WI38 (cell line): ENCODE results near the gene C1QTNF9.

ENCODE experiments used
- H3K4me3 ChIP-seq: 2 replicates; pipeline ENCODE4 v1.5.1; 2011; ENCODE audit warnings: low read depth, mild to moderate bottlenecking, control low read depth, low read length
- TF ChIP-seq, protein P1 (sequence below): IDR thresholded peaks from 2 replicates; pipeline ENCODE4 v1.5.1; 2012; ENCODE audit warnings: low read depth, mild to moderate bottlenecking, control low read depth, low read length

The C1QTNF9 gene

DNA sequence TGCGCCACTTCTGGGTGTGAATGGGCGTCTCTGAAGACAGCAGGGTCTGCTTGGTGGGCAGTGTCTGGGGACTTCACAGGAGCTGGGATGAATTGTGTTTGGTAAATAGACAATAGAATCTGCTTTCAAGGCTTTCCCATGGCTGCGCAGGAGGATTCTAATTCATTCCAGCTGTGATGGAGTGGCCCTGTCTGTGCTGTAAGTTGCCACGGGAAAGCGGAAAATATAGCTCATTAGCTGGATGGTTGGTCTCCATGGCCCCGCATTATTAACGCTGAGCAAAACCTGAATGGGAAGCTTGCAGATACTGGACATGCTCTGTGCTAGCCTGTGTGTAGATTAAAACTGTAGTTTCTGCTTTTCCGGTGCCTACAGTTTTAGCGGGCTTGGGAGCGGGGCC, 15.6 kb upstream of the C1QTNF9 start:
- TF ChIP-seq, protein P1, sequence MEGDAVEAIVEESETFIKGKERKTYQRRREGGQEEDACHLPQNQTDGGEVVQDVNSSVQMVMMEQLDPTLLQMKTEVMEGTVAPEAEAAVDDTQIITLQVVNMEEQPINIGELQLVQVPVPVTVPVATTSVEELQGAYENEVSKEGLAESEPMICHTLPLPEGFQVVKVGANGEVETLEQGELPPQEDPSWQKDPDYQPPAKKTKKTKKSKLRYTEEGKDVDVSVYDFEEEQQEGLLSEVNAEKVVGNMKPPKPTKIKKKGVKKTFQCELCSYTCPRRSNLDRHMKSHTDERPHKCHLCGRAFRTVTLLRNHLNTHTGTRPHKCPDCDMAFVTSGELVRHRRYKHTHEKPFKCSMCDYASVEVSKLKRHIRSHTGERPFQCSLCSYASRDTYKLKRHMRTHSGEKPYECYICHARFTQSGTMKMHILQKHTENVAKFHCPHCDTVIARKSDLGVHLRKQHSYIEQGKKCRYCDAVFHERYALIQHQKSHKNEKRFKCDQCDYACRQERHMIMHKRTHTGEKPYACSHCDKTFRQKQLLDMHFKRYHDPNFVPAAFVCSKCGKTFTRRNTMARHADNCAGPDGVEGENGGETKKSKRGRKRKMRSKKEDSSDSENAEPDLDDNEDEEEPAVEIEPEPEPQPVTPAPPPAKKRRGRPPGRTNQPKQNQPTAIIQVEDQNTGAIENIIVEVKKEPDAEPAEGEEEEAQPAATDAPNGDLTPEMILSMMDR: no peak
- H3K4me3 ChIP-seq: no peak overlapping the region

DNA sequence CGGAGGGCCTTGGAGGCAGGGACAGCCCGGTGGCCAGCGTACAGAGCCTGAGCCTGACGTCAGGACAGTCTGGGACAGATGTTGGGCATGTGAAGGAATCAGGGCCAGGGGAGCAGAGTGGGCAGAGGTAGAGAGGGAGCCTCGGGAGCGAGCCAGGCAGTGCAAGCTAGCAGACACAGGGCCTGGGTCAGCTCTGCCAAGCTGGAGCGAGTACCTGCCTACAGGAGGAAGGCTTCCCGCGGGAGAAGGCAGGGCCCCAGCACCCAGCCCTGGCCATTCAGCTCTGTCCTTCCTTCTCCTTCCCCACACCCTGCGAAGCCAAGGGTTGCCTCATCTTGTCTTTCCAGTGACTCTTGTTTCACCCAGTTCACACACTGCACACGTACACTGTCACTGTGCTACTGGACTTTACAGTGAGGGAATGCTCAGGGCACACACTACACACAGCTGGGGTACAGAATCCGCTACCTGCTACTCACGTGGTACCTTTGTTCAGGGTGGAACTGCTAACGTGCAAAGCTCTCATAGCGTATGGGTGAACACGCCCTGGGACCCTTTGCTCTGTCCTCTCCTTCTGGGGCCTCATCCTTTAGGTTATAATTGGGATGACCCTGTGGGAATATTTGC, 9.8 kb upstream of the C1QTNF9 start:
- H3K4me3 ChIP-seq: no peak overlapping the region
- TF ChIP-seq, protein P1: no peak

DNA sequence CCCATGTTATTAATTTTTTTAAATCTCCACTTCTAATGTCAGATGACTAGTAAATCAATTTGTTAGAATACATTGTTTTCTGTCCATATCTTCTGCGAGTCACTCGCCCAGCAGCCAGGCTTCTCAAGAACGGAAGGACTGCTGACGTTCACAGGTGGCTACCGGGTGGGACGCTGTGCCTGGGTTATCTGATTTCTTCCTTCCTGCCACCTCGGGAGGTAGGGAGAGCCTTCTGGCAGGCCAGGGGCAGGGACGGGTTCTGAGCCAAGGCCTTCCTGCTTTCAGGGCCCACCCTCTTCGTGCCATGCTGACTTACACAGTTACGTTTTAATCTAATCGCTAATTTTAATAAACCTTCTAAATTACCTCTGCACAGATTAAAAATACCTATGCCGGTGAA, 7.9 kb upstream of the C1QTNF9 start:
- TF ChIP-seq, protein P1: no peak
- no peak overlapping the region for H3K4me3 ChIP-seq

DNA sequence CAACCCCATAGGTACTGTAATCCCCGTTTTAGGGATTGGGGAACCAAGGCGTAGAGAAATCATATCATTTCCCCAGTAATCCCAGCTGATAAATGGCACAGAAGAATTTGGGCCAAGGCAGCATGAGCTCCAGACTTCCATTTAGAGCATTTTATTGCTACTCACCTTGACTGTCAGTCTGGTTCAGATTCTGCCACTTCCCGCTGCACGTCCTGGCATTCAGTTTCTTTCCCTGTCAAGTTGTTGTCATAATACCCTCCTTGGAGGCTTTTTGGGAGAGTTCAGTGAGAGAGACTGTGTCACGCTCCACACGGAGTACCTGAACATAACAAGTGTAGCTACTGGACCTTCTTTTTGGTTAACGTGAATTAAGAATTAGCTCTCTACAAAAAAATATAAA, 7.5 kb upstream of the C1QTNF9 start:
- TF ChIP-seq, protein P1: no peak
- no peak overlapping the region for H3K4me3 ChIP-seq

DNA sequence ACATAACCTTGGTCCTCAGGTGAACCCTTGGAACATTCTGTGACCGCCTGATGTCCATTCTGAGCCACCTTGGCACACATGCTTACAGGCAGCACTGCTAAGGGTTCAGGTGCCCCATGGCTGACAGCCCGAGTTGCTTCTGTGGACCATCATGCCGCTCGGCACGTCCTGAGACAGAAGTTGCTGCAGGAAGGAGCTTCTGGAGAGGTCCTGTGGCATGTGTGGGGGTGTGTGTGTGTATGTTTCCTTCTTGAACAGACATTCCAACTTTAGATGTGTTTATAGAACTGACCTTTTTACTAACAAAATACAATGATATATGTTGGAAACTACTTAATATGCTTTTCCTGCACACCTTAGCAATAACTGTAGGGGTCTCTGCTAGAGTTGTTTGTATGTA, 4.8 kb upstream of the C1QTNF9 start:
- H3K4me3 ChIP-seq: no peak overlapping the region

DNA sequence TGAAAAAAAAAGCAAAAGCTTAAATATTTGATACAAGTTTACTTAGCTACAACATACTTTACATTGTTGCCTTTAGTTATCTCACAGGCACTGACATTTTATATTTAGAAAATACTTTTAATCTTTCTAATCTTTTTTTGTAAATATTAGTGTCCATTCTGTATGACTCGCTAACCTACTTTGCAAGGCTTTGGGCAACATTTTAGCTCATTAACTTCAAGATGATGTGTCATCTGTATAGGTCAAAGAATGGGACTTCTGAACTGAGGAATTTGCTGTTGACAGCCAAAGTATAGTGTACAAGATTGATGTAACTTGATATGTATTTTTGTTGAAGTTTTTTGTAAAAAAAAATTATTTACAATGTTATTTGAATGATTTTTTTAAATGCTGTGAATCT, 2.7 kb upstream of the C1QTNF9 start:
- H3K4me3 ChIP-seq: no peak overlapping the region
- TF ChIP-seq, protein P1: no peak

More for the DNA sequence above, 4.8 kb upstream of the C1QTNF9 start:
- TF ChIP-seq, protein P1: no peak

DNA sequence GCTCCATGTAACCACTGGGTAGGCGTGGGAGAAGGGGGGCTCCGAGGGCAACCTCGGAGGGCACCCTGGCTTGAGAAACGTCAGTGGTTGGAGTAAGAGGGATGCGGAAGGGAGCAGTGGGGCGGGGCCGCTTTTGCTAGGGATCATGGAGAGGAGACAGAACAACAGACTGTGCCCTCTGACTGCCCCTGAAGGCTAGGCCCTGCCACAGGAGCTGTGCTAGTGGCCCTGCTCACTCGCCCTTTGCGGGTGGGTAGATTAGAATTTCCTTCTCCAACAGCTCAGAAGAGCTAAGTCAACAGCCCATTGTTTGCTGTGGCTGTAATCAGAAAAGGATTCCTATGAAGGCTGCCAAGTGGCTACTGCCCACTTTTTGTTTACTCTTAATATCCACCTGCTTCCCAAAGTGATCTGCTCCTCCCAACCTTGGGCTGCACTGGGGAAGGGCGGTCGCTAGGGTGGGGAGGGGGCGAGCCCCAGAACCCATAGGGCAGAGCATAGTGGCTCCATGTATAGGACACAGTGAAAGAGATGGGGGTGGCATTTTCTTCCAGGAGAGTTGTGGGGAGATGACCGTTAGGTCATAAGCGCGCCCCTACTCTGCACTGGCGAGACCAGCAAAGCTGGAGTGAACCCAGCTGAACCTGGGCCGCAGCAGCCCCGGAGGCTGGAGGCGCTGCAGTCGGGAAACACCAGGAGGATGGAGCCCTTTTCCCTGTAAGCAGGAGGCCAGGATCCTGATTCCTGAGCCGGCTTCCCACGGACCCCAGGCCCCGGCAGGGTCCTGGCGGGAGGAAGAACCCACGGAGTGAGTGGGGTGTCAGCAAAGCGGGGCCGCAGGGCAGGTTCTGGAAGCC, 1.9 kb upstream of the C1QTNF9 start:
- TF ChIP-seq, protein P1: no peak

More for the DNA sequence above, 1.9 kb upstream of the C1QTNF9 start:
- no peak overlapping the region for H3K4me3 ChIP-seq
